OCI-LY7 (cell line): ENCODE data around the gene CSDE1. TPM values are rescaled to one million over a fixed set of nuclear protein-coding genes. Genes with fewer than 3 reads are reported as not detected.

Source experiments
- BruUV-seq: library from RNA; stranded (reverse); fragments of 400-500 nt; replicated peaks from 2 replicates; lab custom pipeline; 2021; lab: Mats Ljungman, UMichigan
- CTCF ChIA-PET: fragments of 300-600 bp; sonication (Branson Sonifier 250); formaldehyde crosslinking; loops from one replicate; lab custom pipeline; 2022; ENCODE audit warnings: antibody characterized with exemption; ENCODE audit not compliant: unreplicated experiment; lab: Charles Lee
- POLR2A ChIA-PET: fragments of 300-600 bp; sonication (Branson Sonifier 250); formaldehyde crosslinking; loops from one replicate; lab custom pipeline; 2022; ENCODE audit warnings: antibody characterized with exemption; lab: Charles Lee
- DNase-seq: peaks from one replicate; pipeline ENCODE4 v3.0.0-alpha.2; 2015; ENCODE audit warnings: low spot score
- H2AFZ ChIP-seq: fragments of 200-600 bp; sonication (generic), shearing (Covaris generic); 2 replicates; pipeline ENCODE4 v1.6.1; 2014; ENCODE audit warnings: mild to moderate bottlenecking, antibody characterized with exemption, low read length, moderate library complexity
- H3K27ac ChIP-seq: fragments of 200-600 bp; sonication (generic); 2 replicates; pipeline ENCODE4 v1.5.1; 2014; ENCODE audit warnings: mixed run types, low read depth, mild to moderate bottlenecking, moderate library complexity, low read length, inconsistent platforms; ENCODE audit not compliant: poor library complexity, severe bottlenecking
- H3K36me3 ChIP-seq: fragments of 200-600 bp; sonication (generic); 2 replicates; pipeline ENCODE4 v1.6.1; 2014; ENCODE audit warnings: mild to moderate bottlenecking, antibody characterized with exemption, low read length, moderate library complexity, mixed read lengths; ENCODE audit not compliant: insufficient read depth
- H3K4me1 ChIP-seq: fragments of 200-600 bp; sonication (generic); 2 replicates; pipeline ENCODE4 v1.5.1; 2014; ENCODE audit warnings: mild to moderate bottlenecking, low read length; ENCODE audit not compliant: insufficient read depth, poor library complexity, severe bottlenecking
- H3K4me2 ChIP-seq: fragments of 200-600 bp; sonication (generic); 2 replicates; pipeline ENCODE4 v1.6.1; 2014; ENCODE audit warnings: mild to moderate bottlenecking, low read length
- H3K4me3 ChIP-seq: fragments of 200-600 bp; sonication (generic); 2 replicates; pipeline ENCODE4 v1.5.1; 2014; ENCODE audit warnings: mild to moderate bottlenecking, low read depth, low read length; ENCODE audit not compliant: poor library complexity, severe bottlenecking
- H3K79me2 ChIP-seq: fragments of 200-600 bp; sonication (generic); 2 replicates; pipeline ENCODE4 v1.6.1; 2016; ENCODE audit warnings: low read depth, mild to moderate bottlenecking, low read length, moderate library complexity, mixed read lengths; ENCODE audit not compliant: insufficient read depth
- H3K9me2 ChIP-seq: fragments of 200-600 bp; sonication (generic); 2 replicates; pipeline ENCODE4 v1.6.1; 2016; ENCODE audit warnings: mild to moderate bottlenecking, low read length, mixed read lengths; ENCODE audit not compliant: insufficient read depth
- H3K9me3 ChIP-seq: fragments of 200-600 bp; sonication (generic); 2 replicates; pipeline ENCODE4 v1.6.1; 2014; ENCODE audit warnings: mild to moderate bottlenecking, mixed run types, low read length, mixed read lengths
- H4K20me1 ChIP-seq: fragments of 200-600 bp; sonication (generic); 2 replicates; pipeline ENCODE4 v1.6.1; 2014; ENCODE audit warnings: mild to moderate bottlenecking, antibody characterized with exemption, low read length, moderate library complexity, mixed read lengths; ENCODE audit not compliant: insufficient read depth
- CTCF ChIP-seq: fragments of 200-600 bp; sonication (generic); conservative IDR thresholded peaks from 2 replicates; pipeline ENCODE4 v1.5.1; 2014; ENCODE audit warnings: mild to moderate bottlenecking, antibody characterized with exemption, low read length, moderate library complexity, mixed read lengths
- EZH2phosphoT487 ChIP-seq: fragments of 200-600 bp; sonication (generic); IDR thresholded peaks from 2 replicates; pipeline ENCODE4 v1.6.1; 2018; ENCODE audit warnings: low read depth, borderline replicate concordance, mild to moderate bottlenecking, mixed run types, antibody characterized with exemption, low read length, moderate library complexity, mixed read lengths
- intact Hi-C: fragments of 100-400 bp; cut with micrococcal nuclease; formaldehyde crosslinking; loops from one replicate; pipeline ENCODE4 v1.10.0; 2022; ENCODE audit not compliant: unreplicated experiment
- total RNA-seq, 2 experiments: library from RNA; depleted of rRNA in 1 of 2; stranded (reverse); fragments of >200 nt in 1 of 2; shearing (Covaris generic) in 1 of 2; gene quantifications; 2 replicates each; pipeline ENCODE4 v1.2.3, GENCODE V29; 2014 to 2022

CSDE1 gene
- total RNA-seq, 2 experiments from 2014 or later, result 177 to 426 TPM

- no peaks in the 10 kb centered on the region for H3K9me3 ChIP-seq
- no peaks in the 10 kb centered on the region for H3K36me3 ChIP-seq
- CTCF ChIA-PET, result no interaction called here
- TF ChIP-seq CTCF (no peak), EZH2phosphoT487 (no peak)
- H3K4me2 ChIP-seq, result no peak overlapping the region
- H3K4me1 ChIP-seq, result no peaks in the 10 kb centered on the region
- no peaks in the 10 kb centered on the region for H3K9me2 ChIP-seq
- H3K27ac ChIP-seq, result no peak overlapping the region
- POLR2A ChIA-PET, result interaction anchor here (0.9 kb wide), 1 partner anchor 8 kb away, joined by 7 read pairs; no protein-coding TSS in a partner anchor
- H3K4me3 ChIP-seq, result no peak overlapping the region
- H2AFZ ChIP-seq, result no peak overlapping the region
- no peaks in the 10 kb centered on the region for H3K79me2 ChIP-seq
- no peak for DNase-seq
- no TSS peak for BruUV-seq
- intact Hi-C loops, result no loop called here
- H4K20me1 ChIP-seq, result no peaks in the 10 kb centered on the region
These were observed 64.8 kb downstream of the CSDE1 start for GRCh38 chr1:114692947-114693346.

GRCh38 chr1:114691061-114691460 is 66.7 kb downstream of the CSDE1 start:
- Histone ChIP-seq H3K4me3 (no peak overlapping the region), H3K79me2 (no peaks in the 10 kb centered on the region), H4K20me1 (no peaks in the 10 kb centered on the region), H3K9me3 (no peaks in the 10 kb centered on the region), H3K4me2 (no peak overlapping the region), H3K9me2 (no peaks in the 10 kb centered on the region), H3K4me1 (no peaks in the 10 kb centered on the region), H3K27ac (no peak overlapping the region), H3K36me3 (no peaks in the 10 kb centered on the region), H2AFZ (no peak overlapping the region)
- no TSS peak for BruUV-seq
- intact Hi-C loops, result no loop called here
- TF ChIP-seq EZH2phosphoT487 (no peak), CTCF (no peak)
- no peak for DNase-seq
- ChIA-PET CTCF (no interaction called here), POLR2A (no interaction called here)

GRCh38 chr1:114690148-114690547 is 67.6 kb downstream of the CSDE1 start:
- H3K79me2 ChIP-seq, result no peaks in the 10 kb centered on the region
- H3K4me1 ChIP-seq, result no peaks in the 10 kb centered on the region
- H4K20me1 ChIP-seq, result no peaks in the 10 kb centered on the region
- H2AFZ ChIP-seq, result no peak overlapping the region
- no peak for TF ChIP-seq CTCF
- no peak for TF ChIP-seq EZH2phosphoT487
- no TSS peak for BruUV-seq
- ChIA-PET CTCF (no interaction called here), POLR2A (interaction anchor here (0.7 to 0.8 kb wide), 2 partner anchors 155 to 1677 kb away, joined by 3 read pairs; no protein-coding TSS in a partner anchor)
- DNase-seq, result no peak
- H3K9me3 ChIP-seq, result no peaks in the 10 kb centered on the region
- H3K27ac ChIP-seq, result no peak overlapping the region
- H3K4me2 ChIP-seq, result no peak overlapping the region
- H3K4me3 ChIP-seq, result no peak overlapping the region
- no peaks in the 10 kb centered on the region for H3K36me3 ChIP-seq
- no peaks in the 10 kb centered on the region for H3K9me2 ChIP-seq
- intact Hi-C loops, result no loop called here
